A673 (cell line): ENCODE measurements around the gene WNT4. TPM values are rescaled to one million over a fixed set of nuclear protein-coding genes. Genes with fewer than 3 reads are reported as not detected.

ENCODE experiments used
- BruUV-seq: library from RNA; stranded (reverse); fragments of 400-500 nt; replicated peaks from 2 replicates; lab custom pipeline; 2021; lab: Mats Ljungman, UMichigan
- CTCF ChIA-PET: fragments of 300-600 bp; sonication (Branson Sonifier 250); formaldehyde crosslinking; loops from one replicate; lab custom pipeline; 2022; ENCODE audit warnings: antibody characterized with exemption; lab: Charles Lee
- POLR2A ChIA-PET: fragments of 300-600 bp; sonication (Branson Sonifier 250); formaldehyde crosslinking; loops from one replicate; lab custom pipeline; 2022; ENCODE audit warnings: antibody characterized with exemption; ENCODE audit not compliant: low non-redundant PET; lab: Charles Lee
- DNase-seq: peaks from one replicate; pipeline ENCODE4 v3.0.0-alpha.2; 2015; ENCODE audit warnings: low spot score
- H3K27ac ChIP-seq: fragments of 200-600 bp; sonication (generic); 2 replicates; pipeline ENCODE4 v1.5.1; 2016; ENCODE audit warnings: mixed run types, low read depth, mild to moderate bottlenecking, mixed read lengths, antibody characterized with exemption, low read length; ENCODE audit not compliant: poor library complexity, severe bottlenecking
- H3K27me3 ChIP-seq: fragments of 200-600 bp; sonication (generic); replicated peaks from 2 replicates; pipeline ENCODE4 v1.6.1; 2017; ENCODE audit warnings: mixed run types, low read depth, mild to moderate bottlenecking, mixed read lengths, antibody characterized with exemption, low read length; ENCODE audit not compliant: insufficient read depth, poor library complexity
- H3K36me3 ChIP-seq: fragments of 200-600 bp; sonication (generic); 2 replicates; pipeline ENCODE4 v1.6.1; 2016; ENCODE audit warnings: mixed run types, mild to moderate bottlenecking, mixed read lengths, antibody characterized with exemption, low read length; ENCODE audit not compliant: insufficient read depth, poor library complexity, severe bottlenecking
- H3K4me1 ChIP-seq: fragments of 200-600 bp; sonication (generic); 2 replicates; pipeline ENCODE4 v1.6.1; 2017; ENCODE audit warnings: mixed run types, mild to moderate bottlenecking, mixed read lengths, antibody characterized with exemption, low read length; ENCODE audit not compliant: insufficient read depth, poor library complexity, severe bottlenecking
- H3K4me3 ChIP-seq: fragments of 200-600 bp; sonication (generic); 2 replicates; pipeline ENCODE4 v1.5.1; 2016; ENCODE audit warnings: low read depth, mixed run types, mild to moderate bottlenecking, mixed read lengths, low read length; ENCODE audit not compliant: poor library complexity, severe bottlenecking
- H3K9me3 ChIP-seq: fragments of 200-600 bp; sonication (generic); 2 replicates; pipeline ENCODE4 v1.6.1; 2016; ENCODE audit warnings: mixed run types, low read depth, mild to moderate bottlenecking, mixed read lengths, antibody characterized with exemption, low read length; ENCODE audit not compliant: poor library complexity, severe bottlenecking
- EZH2 ChIP-seq: fragments of 200-600 bp; sonication (generic); IDR thresholded peaks from 2 replicates; pipeline ENCODE4 v1.6.1; 2017; ENCODE audit warnings: borderline replicate concordance, low read depth, mild to moderate bottlenecking, mixed read lengths, antibody characterized with exemption, low read length; ENCODE audit not compliant: poor library complexity, severe bottlenecking
- intact Hi-C: fragments of 100-400 bp; cut with micrococcal nuclease; formaldehyde crosslinking; loops from one replicate; pipeline ENCODE4 v1.10.0; 2022; ENCODE audit not compliant: unreplicated experiment
- total RNA-seq: library from RNA; stranded (reverse); gene quantifications from 2 replicates; pipeline ENCODE4 v1.2.3, GENCODE V29; 2021
- TF ChIP-seq, protein P1 (sequence below): fragments of 300-800, 200-600 bp; sonication (generic); conservative IDR thresholded peaks from 2 replicates; pipeline ENCODE4 v1.5.1; 2017; ENCODE audit warnings: low read depth, mild to moderate bottlenecking, antibody characterized with exemption, low read length, moderate library complexity, mixed read lengths

The WNT4 gene
- total RNA-seq, 1 experiment from 2014 or later = not detected

DNA sequence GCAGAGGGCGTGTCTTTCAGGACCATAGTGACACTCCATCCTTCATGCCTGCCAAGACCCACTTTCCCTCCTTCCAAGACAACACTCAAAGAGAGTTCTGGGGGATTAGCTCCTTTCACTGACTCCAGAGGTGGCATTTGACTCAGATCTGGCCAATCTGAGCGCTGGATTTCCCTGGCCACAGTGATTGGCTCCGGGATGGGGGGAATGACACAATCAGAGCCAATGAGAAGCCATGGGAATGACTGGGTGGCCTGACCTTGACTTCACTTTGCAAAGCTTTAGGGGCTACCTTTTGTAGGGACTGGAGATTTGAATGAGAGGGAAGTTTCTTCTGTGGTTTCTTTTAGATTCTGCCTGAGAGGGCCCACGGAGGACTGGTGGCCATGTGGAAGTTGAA, 26.9 kb upstream of the WNT4 start:
- no peak for DNase-seq
- TF ChIP-seq, protein P1, sequence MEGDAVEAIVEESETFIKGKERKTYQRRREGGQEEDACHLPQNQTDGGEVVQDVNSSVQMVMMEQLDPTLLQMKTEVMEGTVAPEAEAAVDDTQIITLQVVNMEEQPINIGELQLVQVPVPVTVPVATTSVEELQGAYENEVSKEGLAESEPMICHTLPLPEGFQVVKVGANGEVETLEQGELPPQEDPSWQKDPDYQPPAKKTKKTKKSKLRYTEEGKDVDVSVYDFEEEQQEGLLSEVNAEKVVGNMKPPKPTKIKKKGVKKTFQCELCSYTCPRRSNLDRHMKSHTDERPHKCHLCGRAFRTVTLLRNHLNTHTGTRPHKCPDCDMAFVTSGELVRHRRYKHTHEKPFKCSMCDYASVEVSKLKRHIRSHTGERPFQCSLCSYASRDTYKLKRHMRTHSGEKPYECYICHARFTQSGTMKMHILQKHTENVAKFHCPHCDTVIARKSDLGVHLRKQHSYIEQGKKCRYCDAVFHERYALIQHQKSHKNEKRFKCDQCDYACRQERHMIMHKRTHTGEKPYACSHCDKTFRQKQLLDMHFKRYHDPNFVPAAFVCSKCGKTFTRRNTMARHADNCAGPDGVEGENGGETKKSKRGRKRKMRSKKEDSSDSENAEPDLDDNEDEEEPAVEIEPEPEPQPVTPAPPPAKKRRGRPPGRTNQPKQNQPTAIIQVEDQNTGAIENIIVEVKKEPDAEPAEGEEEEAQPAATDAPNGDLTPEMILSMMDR = no peak
- no peak for TF ChIP-seq EZH2
- intact Hi-C loops = no loop called here
- Histone ChIP-seq H3K9me3 (no peaks in the 10 kb centered on the region), H3K27me3 (no peaks in the 10 kb centered on the region), H3K4me1 (no peaks in the 10 kb centered on the region), H3K27ac (no peak overlapping the region), H3K36me3 (no peaks in the 10 kb centered on the region), H3K4me3 (no peak overlapping the region)
- POLR2A ChIA-PET = no interaction called here
- no TSS peak for BruUV-seq
- CTCF ChIA-PET = no interaction called here

DNA sequence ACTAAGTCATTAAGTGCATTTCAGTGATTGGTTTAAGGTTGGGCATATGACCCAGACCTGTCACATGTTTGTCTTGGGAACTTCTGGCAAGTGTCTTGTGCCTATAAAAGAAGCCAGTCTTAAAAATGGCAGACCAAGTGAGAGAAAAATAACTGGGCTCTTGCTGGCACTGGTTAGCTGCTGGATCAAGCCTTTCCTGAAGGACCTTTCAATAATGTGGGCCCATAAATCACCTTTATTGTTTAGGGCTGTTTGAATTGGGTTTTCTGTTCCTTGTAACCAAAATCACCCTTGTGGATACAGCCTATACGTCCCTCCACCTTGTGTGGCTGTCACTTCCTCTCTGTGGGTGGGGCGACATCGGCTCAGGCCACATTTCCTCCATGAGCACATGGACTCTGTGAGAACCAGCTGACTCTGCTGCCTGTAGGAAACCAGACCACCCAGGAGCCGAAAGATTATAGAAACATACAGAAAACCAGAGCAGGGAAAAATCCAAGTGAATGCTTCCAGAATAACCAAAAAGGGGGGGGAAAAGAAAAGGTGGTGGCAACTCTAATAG, 25.6 kb upstream of the WNT4 start:
- CTCF ChIA-PET = no interaction called here
- Histone ChIP-seq H3K36me3 (no peaks in the 10 kb centered on the region), H3K4me1 (no peaks in the 10 kb centered on the region), H3K4me3 (no peak overlapping the region), H3K27me3 (no peaks in the 10 kb centered on the region), H3K27ac (no peak overlapping the region), H3K9me3 (no peaks in the 10 kb centered on the region)
- no peak for DNase-seq
- TF ChIP-seq, protein P1 = no peak
- no peak for TF ChIP-seq EZH2
- no TSS peak for BruUV-seq
- intact Hi-C loops = no loop called here
- POLR2A ChIA-PET = no interaction called here

DNA sequence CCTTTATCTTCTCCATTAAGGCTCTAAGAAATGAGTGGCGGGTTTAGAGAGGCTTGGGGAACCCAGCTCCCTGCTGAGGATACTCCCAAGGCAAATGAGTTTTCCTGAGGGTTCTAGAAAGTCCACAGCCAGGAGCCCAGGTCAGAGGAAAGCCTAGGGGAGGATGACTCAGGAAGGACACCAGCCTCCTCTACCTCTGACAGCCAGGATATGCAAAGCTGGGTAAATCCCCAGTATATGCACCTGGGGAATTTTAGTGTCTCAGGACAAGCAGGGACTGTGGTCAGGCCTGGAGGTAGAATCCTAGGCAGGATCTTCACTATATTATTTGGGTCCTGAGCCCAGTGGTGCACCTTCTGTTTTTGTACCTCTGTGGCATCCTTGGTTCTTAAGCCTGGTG, 23.5 kb upstream of the WNT4 start:
- Histone ChIP-seq H3K9me3 (no peaks in the 10 kb centered on the region), H3K4me3 (no peak overlapping the region), H3K36me3 (no peaks in the 10 kb centered on the region), H3K27ac (no peak overlapping the region), H3K4me1 (no peaks in the 10 kb centered on the region), H3K27me3 (no peaks in the 10 kb centered on the region)
- intact Hi-C loops = no loop called here
- no peak for TF ChIP-seq EZH2
- TF ChIP-seq, protein P1 = no peak
- DNase-seq = no peak
- ChIA-PET CTCF (no interaction called here), POLR2A (no interaction called here)
- no TSS peak for BruUV-seq
